IMR-90 (cell line): ENCODE data around the gene CARD19. TPM values are rescaled to one million over a fixed set of nuclear protein-coding genes. Genes with fewer than 3 reads are reported as not detected.

Source experiments
- ATAC-seq: fragments of 200-7000 bp; cut with Tn5 transposase; 2 replicates; pipeline ENCODE4 v1.9.1; 2020; ENCODE audit warnings: low read depth, mild to moderate bottlenecking, moderate library complexity
- BruUV-seq: library from RNA; stranded (reverse); fragments of 400-500 nt; replicated peaks from 2 replicates; lab custom pipeline; 2021; lab: Mats Ljungman, UMichigan
- CTCF ChIA-PET: fragments of 300-600 bp; formaldehyde crosslinking; extraction: SDS; loops from one replicate; lab custom pipeline; 2021; ENCODE audit warnings: antibody characterized with exemption; lab: Yijun Ruan, JAX
- POLR2A ChIA-PET: fragments of 300-600 bp; sonication (Branson Sonifier 250); formaldehyde crosslinking; loops from one replicate; lab custom pipeline; 2022; ENCODE audit warnings: antibody characterized with exemption; ENCODE audit not compliant: unreplicated experiment; lab: Charles Lee
- DNase-seq: peaks from one replicate; pipeline ENCODE4 v3.0.0; 2013
- H2AFZ ChIP-seq: replicated peaks from 2 replicates; pipeline ENCODE3; 2013; ENCODE audit warnings: low read length, mild to moderate bottlenecking; ENCODE audit not compliant: poor library complexity
- H2AK5ac ChIP-seq: 2 replicates; pipeline ENCODE4 v1.6.1; 2013; ENCODE audit warnings: low read depth, low read length, inconsistent platforms
- H2AK9ac ChIP-seq: replicated peaks from 2 replicates; pipeline ENCODE3; 2013; ENCODE audit warnings: mild to moderate bottlenecking, low read depth, low read length, moderate library complexity; ENCODE audit not compliant: poor library complexity
- H2BK120ac ChIP-seq: 2 replicates; pipeline ENCODE4 v1.6.1; 2013; ENCODE audit warnings: low read depth, low read length, inconsistent platforms
- H2BK15ac ChIP-seq: 3 replicates; pipeline ENCODE4 v1.6.1; 2013; ENCODE audit warnings: low read depth, low read length, inconsistent platforms
- H2BK20ac ChIP-seq: 2 replicates; pipeline ENCODE4 v1.6.1; 2013; ENCODE audit warnings: low read depth, mild to moderate bottlenecking, inconsistent platforms, low read length, moderate library complexity
- H2BK5ac ChIP-seq: 2 replicates; pipeline ENCODE4 v1.6.1; 2013; ENCODE audit warnings: mild to moderate bottlenecking, low read depth, low read length, inconsistent platforms; ENCODE audit not compliant: poor library complexity, severe bottlenecking
- H3K14ac ChIP-seq: replicated peaks from 2 replicates; pipeline ENCODE4 v1.6.1; 2013; ENCODE audit warnings: low read depth, low read length, inconsistent platforms
- H3K18ac ChIP-seq: 2 replicates; pipeline ENCODE4 v1.6.1; 2013; ENCODE audit warnings: low read depth, low read length, control low read depth
- H3K23ac ChIP-seq: 2 replicates; pipeline ENCODE4 v1.6.1; 2013; ENCODE audit warnings: low read depth, low read length, inconsistent platforms
- H3K27ac ChIP-seq: 2 replicates; pipeline ENCODE4 v1.5.1; 2013; ENCODE audit warnings: mild to moderate bottlenecking, control low read depth, low read length; ENCODE audit not compliant: insufficient read depth
- H3K27me3 ChIP-seq: 2 replicates; pipeline ENCODE4 v1.6.1; 2013; ENCODE audit warnings: low read length; ENCODE audit not compliant: control insufficient read depth, insufficient read depth
- H3K36me3 ChIP-seq: 2 replicates; pipeline ENCODE4 v1.6.1; 2013; ENCODE audit warnings: low read length, mixed read lengths; ENCODE audit not compliant: control insufficient read depth, insufficient read depth
- H3K4ac ChIP-seq: 2 replicates; pipeline ENCODE4 v1.6.1; 2013; ENCODE audit warnings: low read depth, low read length, inconsistent platforms
- H3K4me1 ChIP-seq: 2 replicates; pipeline ENCODE4 v1.6.1; 2013; ENCODE audit warnings: low read length, mixed read lengths; ENCODE audit not compliant: control insufficient read depth, insufficient read depth
- H3K4me2 ChIP-seq: 2 replicates; pipeline ENCODE4 v1.6.1; 2013; ENCODE audit warnings: low read depth, mild to moderate bottlenecking, control low read depth, low read length, moderate library complexity
- H3K4me3 ChIP-seq: 2 replicates; pipeline ENCODE4 v1.5.1; 2013; ENCODE audit warnings: low read depth, mild to moderate bottlenecking, control low read depth, low read length, moderate library complexity; ENCODE audit not compliant: insufficient read depth
- H3K56ac ChIP-seq: 2 replicates; pipeline ENCODE4 v1.6.1; 2013; ENCODE audit warnings: low read length, inconsistent platforms; ENCODE audit not compliant: insufficient read depth; ENCODE audit errors: extremely low read depth
- H3K79me1 ChIP-seq, 2 experiments: 2 replicates each; pipeline ENCODE4 v1.6.1; 2013; ENCODE audit warnings: low read length in 2 of 2, inconsistent platforms in 1 of 2, low read depth in 1 of 2
- H3K9ac ChIP-seq: 2 replicates; pipeline ENCODE4 v1.6.1; 2013; ENCODE audit warnings: low read depth, low read length, control low read depth
- H3K9me1 ChIP-seq: 2 replicates; pipeline ENCODE4 v1.6.1; 2013; ENCODE audit warnings: low read length, inconsistent platforms; ENCODE audit not compliant: insufficient read depth
- H3K9me3 ChIP-seq: 2 replicates; pipeline ENCODE4 v1.6.1; 2013; ENCODE audit warnings: low read length; ENCODE audit not compliant: control insufficient read depth, insufficient read depth
- H4K20me1 ChIP-seq: 2 replicates; pipeline ENCODE4 v1.6.1; 2013; ENCODE audit warnings: low read length, inconsistent platforms; ENCODE audit not compliant: insufficient read depth
- H4K5ac ChIP-seq: 2 replicates; pipeline ENCODE4 v1.6.1; 2013; ENCODE audit warnings: mild to moderate bottlenecking, low read depth, low read length, control low read depth
- H4K8ac ChIP-seq, 2 experiments: 2 replicates each; pipeline ENCODE4 v1.6.1; 2013; ENCODE audit warnings: low read depth in 2 of 2, low read length in 2 of 2, control low read depth in 1 of 2, inconsistent platforms in 1 of 2
- H4K91ac ChIP-seq: 2 replicates; pipeline ENCODE4 v1.6.1; 2013; ENCODE audit warnings: low read depth, low read length, inconsistent platforms; ENCODE audit not compliant: insufficient read depth
- BHLHE40 ChIP-seq: fragments of 150-350 bp; IDR thresholded peaks from 2 replicates; pipeline ENCODE4 v1.6.1; 2016; ENCODE audit warnings: mild to moderate bottlenecking, low read depth, low read length
- CEBPB ChIP-seq: IDR thresholded peaks from 2 replicates; pipeline ENCODE4 v1.6.1; 2012; ENCODE audit warnings: low read depth, low read length, improper control_type of control experiment
- MAFK ChIP-seq: IDR thresholded peaks from 2 replicates; pipeline ENCODE4 v1.6.1; 2012; ENCODE audit warnings: low read depth, low read length, improper control_type of control experiment
- MXI1 ChIP-seq: IDR thresholded peaks from 2 replicates; pipeline ENCODE4 v1.6.1; 2012; ENCODE audit warnings: low read depth, mild to moderate bottlenecking, low read length, moderate library complexity, borderline replicate concordance
- POLR2A ChIP-seq: IDR thresholded peaks from 2 replicates; pipeline ENCODE4 v1.6.1; 2012; ENCODE audit warnings: mild to moderate bottlenecking, low read depth, low read length
- RFX5 ChIP-seq: IDR thresholded peaks from 2 replicates; pipeline ENCODE4 v1.8.0; 2012; ENCODE audit warnings: low read depth, mild to moderate bottlenecking, low read length, moderate library complexity
- SMC3 ChIP-seq: fragments of 150-350 bp; IDR thresholded peaks from 2 replicates; pipeline ENCODE4 v1.6.1; 2016; ENCODE audit warnings: low read depth, mild to moderate bottlenecking, antibody characterized with exemption, low read length, moderate library complexity
- WGBS, 2 experiments: methylation state at CpG; one replicate each; pipeline versions ENCODE4 v1.1.5 to v1.1.7; 2013; ENCODE audit warnings: missing lambda C conversion rate in 2 of 2; ENCODE audit not compliant: insufficient read length in 1 of 2; ENCODE audit errors: extremely low coverage in 2 of 2; 5-methylcytosine and 5-hydroxymethylcytosine counted together
- dilution Hi-C: fragments of 300-500 bp; cut with HindIII; formaldehyde crosslinking; loops from one replicate; pipeline ENCODE4 v1.14.3; 2018; ENCODE audit warnings: low sequenced_read_pairs; ENCODE audit not compliant: unreplicated experiment
- in situ Hi-C: fragments of 300-500 bp; cut with MboI; formaldehyde crosslinking; loops from 3 replicates; pipeline ENCODE4 v1.14.3; 2019; ENCODE audit warnings: low sequenced_read_pairs, inconsistent platforms, mixed read lengths
- intact Hi-C: fragments of 100-400 bp; cut with micrococcal nuclease; formaldehyde crosslinking; loops from 2 replicates; pipeline ENCODE4 v1.10.0; 2022
- polyA plus RNA-seq, 3 experiments: library from polyadenylated mRNA; depleted of rRNA; stranded (reverse); fragments of >200 nt; gene quantifications; 2 replicates each; pipeline ENCODE4 v1.2.3, GENCODE V29; 2012; ENCODE audit warnings: low replicate concordance in 1 of 3
- total RNA-seq: library from RNA; depleted of rRNA; stranded (reverse); fragments of >200 nt; gene quantifications from 2 replicates; pipeline ENCODE4 v1.2.3, GENCODE V29; 2012
- TF ChIP-seq, protein P1 (sequence below): conservative IDR thresholded peaks from 2 replicates; pipeline ENCODE4 v1.5.1; 2012; ENCODE audit warnings: mild to moderate bottlenecking, low read depth, low read length, improper control_type of control experiment
- TF ChIP-seq, protein P2 (sequence below): fragments of 150-350 bp; IDR thresholded peaks from 2 replicates; pipeline ENCODE4 v1.6.1; 2016; ENCODE audit warnings: low read depth, mild to moderate bottlenecking, low read length, moderate library complexity, borderline replicate concordance
- TF ChIP-seq, protein P3 (sequence below): fragments of 150-350 bp; IDR thresholded peaks from 2 replicates; pipeline ENCODE4 v1.6.1; 2017; ENCODE audit warnings: mild to moderate bottlenecking, antibody characterized with exemption, low read length, low read depth

CARD19 gene
- total and polyA plus RNA-seq, 2 of the 4 experiments (the other 2 are of a cell fraction), result 17.4 to 111 TPM

DNA sequence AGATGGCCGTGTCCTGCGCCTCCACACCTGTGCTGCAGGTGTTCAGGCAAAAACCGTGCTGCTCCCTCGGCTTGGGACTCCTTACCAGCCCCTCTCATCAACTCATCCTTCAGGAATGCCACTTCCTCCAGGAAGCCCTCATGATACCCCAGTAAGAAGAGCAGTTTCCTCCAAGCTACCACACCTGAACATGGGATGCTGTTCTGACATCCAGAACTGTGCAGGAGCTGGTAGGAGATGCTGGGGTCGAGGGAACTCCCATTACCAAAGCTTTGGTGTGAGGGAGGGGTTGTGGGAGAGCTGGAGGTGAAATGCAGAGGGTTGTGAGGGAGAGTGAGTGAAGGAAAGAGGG is 18.9 kb downstream of the CARD19 start:
- Histone ChIP-seq H4K8ac (no peak overlapping the region), H3K9ac (no peak overlapping the region), H2BK120ac (no peak overlapping the region), H3K14ac (no peak overlapping the region), H3K9me1 (peaks cover 15% of the 10 kb centered on the region), H3K4me1 (peaks cover 9% of the 10 kb centered on the region), H3K79me1 (0 out of 4 replicates have a peak, but pooled peaks cover 3 to 5% of the 10 kb centered on the region in 2 experiments), H3K9me3 (no peaks in the 10 kb centered on the region), H4K5ac (no peak overlapping the region), H3K4me3 (no peak overlapping the region), H2AK9ac (peak overlapping the region; percentile 15), H4K20me1 (no peaks in the 10 kb centered on the region; the same call in 1 of the 2 replicates), H3K27me3 (no peaks in the 10 kb centered on the region), H3K36me3 (peaks cover 16% of the 10 kb centered on the region), H3K4ac (no peak overlapping the region; the same call in 1 of the 2 replicates), H2AFZ (no peak overlapping the region), H3K23ac (no peak overlapping the region), H4K91ac (no peak overlapping the region), H2BK15ac (no peak overlapping the region), H2AK5ac (no peak overlapping the region), H3K27ac (no peak overlapping the region), H2BK5ac (no peak overlapping the region), H3K18ac (no peak overlapping the region), H2BK20ac (no peak overlapping the region), H3K4me2 (no peak overlapping the region), H3K56ac (no peak overlapping the region)
- DNase-seq, result no peak
- 63% methylated on average over 1 of the region's 5 CpGs; no CpG with 5 or more reads in 1 of the 2 experiments for WGBS, 2 experiments
- intact Hi-C loops, result no loop called here
- ChIA-PET POLR2A (no interaction called here), CTCF (no interaction called here)
- BruUV-seq, result no TSS peak
- TF ChIP-seq, protein P1, sequence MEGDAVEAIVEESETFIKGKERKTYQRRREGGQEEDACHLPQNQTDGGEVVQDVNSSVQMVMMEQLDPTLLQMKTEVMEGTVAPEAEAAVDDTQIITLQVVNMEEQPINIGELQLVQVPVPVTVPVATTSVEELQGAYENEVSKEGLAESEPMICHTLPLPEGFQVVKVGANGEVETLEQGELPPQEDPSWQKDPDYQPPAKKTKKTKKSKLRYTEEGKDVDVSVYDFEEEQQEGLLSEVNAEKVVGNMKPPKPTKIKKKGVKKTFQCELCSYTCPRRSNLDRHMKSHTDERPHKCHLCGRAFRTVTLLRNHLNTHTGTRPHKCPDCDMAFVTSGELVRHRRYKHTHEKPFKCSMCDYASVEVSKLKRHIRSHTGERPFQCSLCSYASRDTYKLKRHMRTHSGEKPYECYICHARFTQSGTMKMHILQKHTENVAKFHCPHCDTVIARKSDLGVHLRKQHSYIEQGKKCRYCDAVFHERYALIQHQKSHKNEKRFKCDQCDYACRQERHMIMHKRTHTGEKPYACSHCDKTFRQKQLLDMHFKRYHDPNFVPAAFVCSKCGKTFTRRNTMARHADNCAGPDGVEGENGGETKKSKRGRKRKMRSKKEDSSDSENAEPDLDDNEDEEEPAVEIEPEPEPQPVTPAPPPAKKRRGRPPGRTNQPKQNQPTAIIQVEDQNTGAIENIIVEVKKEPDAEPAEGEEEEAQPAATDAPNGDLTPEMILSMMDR, result no peak
- TF ChIP-seq POLR2A (no peak), BHLHE40 (no peak), CEBPB (no peak), SMC3 (no peak), MXI1 (no peak), RFX5 (no peak), MAFK (no peak)
- TF ChIP-seq, protein P2, sequence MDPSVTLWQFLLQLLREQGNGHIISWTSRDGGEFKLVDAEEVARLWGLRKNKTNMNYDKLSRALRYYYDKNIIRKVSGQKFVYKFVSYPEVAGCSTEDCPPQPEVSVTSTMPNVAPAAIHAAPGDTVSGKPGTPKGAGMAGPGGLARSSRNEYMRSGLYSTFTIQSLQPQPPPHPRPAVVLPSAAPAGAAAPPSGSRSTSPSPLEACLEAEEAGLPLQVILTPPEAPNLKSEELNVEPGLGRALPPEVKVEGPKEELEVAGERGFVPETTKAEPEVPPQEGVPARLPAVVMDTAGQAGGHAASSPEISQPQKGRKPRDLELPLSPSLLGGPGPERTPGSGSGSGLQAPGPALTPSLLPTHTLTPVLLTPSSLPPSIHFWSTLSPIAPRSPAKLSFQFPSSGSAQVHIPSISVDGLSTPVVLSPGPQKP, result no peak
- TF ChIP-seq, protein P3, sequence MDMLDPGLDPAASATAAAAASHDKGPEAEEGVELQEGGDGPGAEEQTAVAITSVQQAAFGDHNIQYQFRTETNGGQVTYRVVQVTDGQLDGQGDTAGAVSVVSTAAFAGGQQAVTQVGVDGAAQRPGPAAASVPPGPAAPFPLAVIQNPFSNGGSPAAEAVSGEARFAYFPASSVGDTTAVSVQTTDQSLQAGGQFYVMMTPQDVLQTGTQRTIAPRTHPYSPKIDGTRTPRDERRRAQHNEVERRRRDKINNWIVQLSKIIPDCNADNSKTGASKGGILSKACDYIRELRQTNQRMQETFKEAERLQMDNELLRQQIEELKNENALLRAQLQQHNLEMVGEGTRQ, result no peak
- dilution Hi-C loops, result no loop called here
- no peak for ATAC-seq
- in situ Hi-C loops, result loop anchor here (10.0 to 25.0 kb wide), 2 partner anchors 340 to 447 kb away; partner anchors contain the start of genes FAM120A and FAM120AOS
